HCT116 (cell line): ENCODE data around the gene TXNL1. TPM values are rescaled to one million over a fixed set of nuclear protein-coding genes. Genes with fewer than 3 reads are reported as not detected.

Experiments used
- ATAC-seq: fragments of 200-7000 bp; cut with Tn5 transposase; 2 replicates; pipeline ENCODE4 v1.9.1; 2020; ENCODE audit warnings: mild to moderate bottlenecking, moderate library complexity
- BruUV-seq: library from RNA; stranded (reverse); fragments of 400-500 nt; replicated peaks from 2 replicates; lab custom pipeline; 2021; lab: Mats Ljungman, UMichigan
- CTCF ChIA-PET: fragments of 300-600 bp; sonication (Branson Sonifier 250); formaldehyde crosslinking; loops from one replicate; lab custom pipeline; 2021; ENCODE audit warnings: antibody characterized with exemption; lab: Charles Lee
- POLR2A ChIA-PET: fragments of 300-600, 350-600 bp; sonication (Branson Sonifier 250); formaldehyde crosslinking; loops from one replicate; lab custom pipeline; 2021; ENCODE audit warnings: antibody characterized with exemption; lab: Charles Lee
- RAD21 ChIA-PET, 2 experiments: fragments of 300-600 bp; sonication (Branson Sonifier 250); formaldehyde crosslinking; loops; one replicate each; lab custom pipeline; 2023; ENCODE audit warnings: low total read pairs in 2 of 2; ENCODE audit not compliant: uncharacterized antibody in 2 of 2, unreplicated experiment in 2 of 2, low non-redundant PET in 1 of 2; lab: Charles Lee
- DNase-seq: peaks from one replicate; pipeline ENCODE4 v3.0.0-alpha.2; 2010; ENCODE audit warnings: low read depth, low spot score
- H2AFZ ChIP-seq: fragments of 200-600 bp; shearing (Covaris generic), sonication (generic); 2 replicates; pipeline ENCODE4 v1.6.1; 2017; ENCODE audit warnings: low read depth, mixed run types, mixed read lengths, antibody characterized with exemption, low read length; ENCODE audit not compliant: poor library complexity, severe bottlenecking
- H3K27ac ChIP-seq: 2 replicates; pipeline ENCODE4 v1.5.1; 2012; ENCODE audit warnings: low read depth, low read length
- H3K27me3 ChIP-seq: fragments of 200-600 bp; sonication (generic); 2 replicates; pipeline ENCODE4 v1.6.1; 2016; ENCODE audit warnings: mixed run types, low read length, mixed read lengths; ENCODE audit not compliant: insufficient read depth
- H3K36me3 ChIP-seq, 2 experiments: fragments of 200-500 bp in 1 of 2; fragments of 200-600 bp in 1 of 2; sonication (Bioruptor generic) in 1 of 2; sonication (generic) in 1 of 2; 2 replicates each; pipeline versions ENCODE4 v1.5.1 to v1.6.1; 2014 to 2016; ENCODE audit warnings: low read length in 2 of 2, inconsistent platforms in 1 of 2, mixed read lengths in 1 of 2, mixed run types in 1 of 2; ENCODE audit not compliant: insufficient read depth in 2 of 2, control insufficient read depth in 1 of 2
- H3K4me1 ChIP-seq, 2 experiments: fragments of 200-600 bp in 1 of 2; sonication (generic) in 1 of 2; 2 replicates each; pipeline versions ENCODE4 v1.5.1 to v1.6.1; 2012 to 2017; ENCODE audit warnings: low read length in 2 of 2, inconsistent platforms in 1 of 2, mild to moderate bottlenecking in 1 of 2, mixed read lengths in 1 of 2, mixed run types in 1 of 2, moderate library complexity in 1 of 2; ENCODE audit not compliant: insufficient read depth in 2 of 2, control insufficient read depth in 1 of 2
- H3K4me2 ChIP-seq: fragments of 200-600 bp; sonication (generic); 2 replicates; pipeline ENCODE4 v1.6.1; 2017; ENCODE audit warnings: mixed run types, low read length, mixed read lengths
- H3K4me3 ChIP-seq, 2 experiments: fragments of 200-600 bp in 1 of 2; sonication (generic) in 1 of 2; replicated peaks in 1 of 2; 2 replicates each; pipeline ENCODE4 v1.5.1; 2011 to 2016; ENCODE audit warnings: low read length in 2 of 2, control low read depth in 1 of 2, low read depth in 1 of 2, mild to moderate bottlenecking in 1 of 2, mixed read lengths in 1 of 2, mixed run types in 1 of 2
- H3K79me2 ChIP-seq: fragments of 200-600 bp; sonication (generic); 2 replicates; pipeline ENCODE4 v1.6.1; 2017; ENCODE audit warnings: mild to moderate bottlenecking, mixed run types, low read length, moderate library complexity, mixed read lengths; ENCODE audit not compliant: insufficient read depth
- H3K9ac ChIP-seq: fragments of 200-600 bp; sonication (generic); 2 replicates; pipeline ENCODE4 v1.6.1; 2016; ENCODE audit warnings: low read length, mixed read lengths
- H3K9me2 ChIP-seq: fragments of 200-600 bp; sonication (generic), shearing (Covaris generic); 2 replicates; pipeline ENCODE4 v1.6.1; 2017; ENCODE audit warnings: mixed run types, mild to moderate bottlenecking, moderate library complexity; ENCODE audit not compliant: insufficient read depth
- H3K9me3 ChIP-seq, 2 experiments: fragments of 200-500 bp in 1 of 2; fragments of 200-600 bp in 1 of 2; sonication (Bioruptor generic) in 1 of 2; sonication (generic) in 1 of 2; 2 replicates each; pipeline ENCODE4 v1.6.1; 2014 to 2017; ENCODE audit warnings: low read length in 2 of 2, mixed read lengths in 2 of 2, inconsistent platforms in 1 of 2, low read depth in 1 of 2, mild to moderate bottlenecking in 1 of 2, mixed run types in 1 of 2, moderate library complexity in 1 of 2; ENCODE audit not compliant: control insufficient read depth in 1 of 2, insufficient read depth in 1 of 2
- H4K20me1 ChIP-seq: fragments of 200-600 bp; sonication (generic), shearing (Covaris generic); 2 replicates; pipeline ENCODE4 v1.6.1; 2017; ENCODE audit warnings: mixed run types, mild to moderate bottlenecking, moderate library complexity; ENCODE audit not compliant: insufficient read depth
- ATF3 ChIP-seq: IDR thresholded peaks from 2 replicates; pipeline ENCODE4 v1.6.1; 2012
- CEBPB ChIP-seq: IDR thresholded peaks from 2 replicates; pipeline ENCODE4 v1.6.1; 2012; ENCODE audit warnings: low read depth
- EGR1 ChIP-seq: IDR thresholded peaks from 2 replicates; pipeline ENCODE4 v1.6.1; 2012; ENCODE audit warnings: low read depth
- EZH2 ChIP-seq: fragments of 200-600 bp; sonication (generic); IDR thresholded peaks from 2 replicates; pipeline ENCODE4 v1.6.1; 2017; ENCODE audit warnings: antibody characterized with exemption, mixed run types
- FOSL1 ChIP-seq: IDR thresholded peaks from 2 replicates; pipeline ENCODE4 v1.6.1; 2012; ENCODE audit warnings: low read depth
- RAD21 ChIP-seq: IDR thresholded peaks from 2 replicates; pipeline ENCODE4 v1.6.1; 2012; ENCODE audit warnings: low read depth, mild to moderate bottlenecking
- REST ChIP-seq: IDR thresholded peaks from 2 replicates; pipeline ENCODE4 v1.6.1; 2012; ENCODE audit warnings: low read depth
- SP1 ChIP-seq: IDR thresholded peaks from 2 replicates; pipeline ENCODE4 v1.6.1; 2012; ENCODE audit warnings: low read depth
- YY1 ChIP-seq: IDR thresholded peaks from 2 replicates; pipeline ENCODE4 v1.6.1; 2011; ENCODE audit warnings: low read length, low read depth, moderate library complexity, mild to moderate bottlenecking; ENCODE audit not compliant: insufficient replicate concordance; ENCODE audit errors: extremely low read depth
- ZBTB33 ChIP-seq: IDR thresholded peaks from 2 replicates; pipeline ENCODE4 v1.6.1; 2011; ENCODE audit warnings: mild to moderate bottlenecking, low read length, moderate library complexity; ENCODE audit not compliant: insufficient replicate concordance; ENCODE audit errors: extremely low read depth
- ZFX ChIP-seq: fragments of 450-650 bp; IDR thresholded peaks from 2 replicates; pipeline ENCODE4 v1.6.1; 2017
- ZNF274 ChIP-seq: fragments of 200-500 bp; sonication (Bioruptor generic); IDR thresholded peaks from 2 replicates; pipeline ENCODE4 v1.6.1; 2014; ENCODE audit warnings: mild to moderate bottlenecking, low read depth, low read length, inconsistent platforms
- intact Hi-C: fragments of 100-400 bp; cut with micrococcal nuclease; formaldehyde crosslinking; loops from 2 replicates; pipeline ENCODE4 v1.10.0; 2022
- total RNA-seq: library from RNA; stranded (reverse); gene quantifications from one replicate; pipeline ENCODE4 v1.2.1, GENCODE V29; 2021; ENCODE audit not compliant: unreplicated experiment

The TXNL1 gene
- total RNA-seq, 1 experiment from 2014 or later = 86.5 TPM

- Histone ChIP-seq H3K36me3 (no peaks in the 10 kb centered on the region), H2AFZ (no peak overlapping the region), H3K9ac (no peak overlapping the region), H3K4me2 (no peak overlapping the region), H3K4me1 (no peaks in the 10 kb centered on the region), H3K79me2 (no peaks in the 10 kb centered on the region), H3K9me2 (no peaks in the 10 kb centered on the region), H3K27me3 (no peaks in the 10 kb centered on the region), H3K9me3 (no peaks in the 10 kb centered on the region), H4K20me1 (no peaks in the 10 kb centered on the region), H3K4me3 (no peak overlapping the region), H3K27ac (no peak overlapping the region)
- no TSS peak for BruUV-seq
- ChIA-PET CTCF (no interaction called here), POLR2A (no interaction called here), RAD21 (no interaction called here)
- no peak for DNase-seq
- intact Hi-C loops = no loop called here
- ATAC-seq = no peak
- TF ChIP-seq EZH2 (no peak), EGR1 (no peak), CEBPB (no peak), RAD21 (no peak), ZFX (no peak), FOSL1 (no peak), SP1 (no peak)
Measured at GRCh38 chr18:56662063-56662408, 23.6 kb upstream of the TXNL1 start.

- H3K27ac ChIP-seq = no peak overlapping the region
- H3K4me3 ChIP-seq = no peak overlapping the region
- H3K4me1 ChIP-seq = no peaks in the 10 kb centered on the region
- H3K9ac ChIP-seq = no peak overlapping the region
- intact Hi-C loops = no loop called here
- DNase-seq (no peak), ATAC-seq (no peak)
- BruUV-seq = no TSS peak
- CTCF ChIA-PET = no interaction called here
- H3K79me2 ChIP-seq = no peaks in the 10 kb centered on the region; the same call in 1 of the 2 replicates
- no peak overlapping the region for H2AFZ ChIP-seq
- no peaks in the 10 kb centered on the region for H3K9me3 ChIP-seq
- TF ChIP-seq REST = no peak
- no peak for TF ChIP-seq ZNF274
- TF ChIP-seq ATF3 = no peak
- no peak for TF ChIP-seq SP1
- TF ChIP-seq YY1 = no peak
- no peak for TF ChIP-seq ZBTB33
- no peak for TF ChIP-seq ZFX
- no peak for TF ChIP-seq RAD21
- no peaks in the 10 kb centered on the region for H3K9me2 ChIP-seq
- no peak overlapping the region for H3K4me2 ChIP-seq
- H4K20me1 ChIP-seq = no peaks in the 10 kb centered on the region
- H3K36me3 ChIP-seq = no peaks in the 10 kb centered on the region
- POLR2A ChIA-PET = no interaction called here
- RAD21 ChIA-PET = no interaction called here
- H3K27me3 ChIP-seq = no peaks in the 10 kb centered on the region
Measured at GRCh38 chr18:56661360-56662062, 23.1 kb upstream of the TXNL1 start.
